DMS53 (cell line): Measurements from ENCODE around the gene ANKRD13B.

Experiments
- DNase-seq: peaks from one replicate; lab custom pipeline; 2025; lab: John Stamatoyannopoulos, UW

ANKRD13B gene

DNA sequence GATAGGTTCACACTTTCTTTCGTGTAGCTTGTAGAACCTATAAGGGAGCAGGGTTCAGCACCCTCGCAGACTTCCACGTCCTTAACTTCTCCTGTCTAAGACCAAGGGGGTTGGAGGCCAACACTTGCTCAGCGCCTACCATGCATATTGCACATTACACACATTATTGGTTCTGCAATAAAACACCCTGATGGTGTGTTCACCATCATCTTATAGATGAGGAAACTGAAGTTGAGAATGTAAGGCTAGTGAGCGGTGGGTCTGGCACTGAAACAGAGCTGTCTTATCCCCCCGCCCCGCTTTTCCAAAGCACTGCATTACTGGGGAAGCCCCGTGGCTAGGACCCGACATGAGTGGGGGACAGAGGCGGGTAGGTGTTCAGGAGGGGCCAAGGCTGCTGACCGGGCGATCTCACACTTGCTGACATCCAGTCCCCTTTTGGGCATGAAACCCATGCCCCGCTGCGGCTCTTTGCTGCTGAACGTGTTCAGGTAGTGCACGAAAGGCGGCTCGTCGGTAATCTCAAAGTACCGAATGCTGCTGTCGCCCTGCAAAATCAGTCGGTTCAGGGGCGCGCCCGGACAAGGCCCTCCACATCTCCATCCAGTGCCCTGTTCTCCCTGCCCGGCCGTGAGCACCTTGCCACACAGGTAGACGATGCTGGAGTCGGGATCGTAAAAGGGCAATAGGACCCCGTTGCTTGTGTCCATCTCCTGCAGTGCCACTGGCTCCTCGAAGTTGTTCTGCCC lies 23.5 kb downstream of the ANKRD13B start:
- DNase-seq: peak; percentile 70

DNA sequence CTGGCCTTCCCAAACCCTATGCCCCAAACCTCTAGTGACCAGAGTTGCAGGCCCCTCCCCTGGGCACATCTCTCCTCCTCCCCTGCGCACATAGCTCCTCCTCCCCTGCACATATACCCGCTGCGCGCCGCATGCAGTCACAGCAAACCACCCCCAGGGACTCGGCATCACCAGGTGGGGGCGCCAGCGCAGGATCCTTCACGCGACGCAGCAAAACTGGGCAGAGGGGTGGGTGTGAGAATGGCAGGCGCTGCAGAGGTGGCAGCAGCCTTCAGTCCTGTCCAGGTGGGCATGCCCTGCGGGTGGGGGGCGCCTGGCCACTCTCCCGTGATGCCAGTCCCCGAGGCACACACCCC lies 24.2 kb downstream of the ANKRD13B start:
- peak; percentile 94 for DNase-seq

DNA sequence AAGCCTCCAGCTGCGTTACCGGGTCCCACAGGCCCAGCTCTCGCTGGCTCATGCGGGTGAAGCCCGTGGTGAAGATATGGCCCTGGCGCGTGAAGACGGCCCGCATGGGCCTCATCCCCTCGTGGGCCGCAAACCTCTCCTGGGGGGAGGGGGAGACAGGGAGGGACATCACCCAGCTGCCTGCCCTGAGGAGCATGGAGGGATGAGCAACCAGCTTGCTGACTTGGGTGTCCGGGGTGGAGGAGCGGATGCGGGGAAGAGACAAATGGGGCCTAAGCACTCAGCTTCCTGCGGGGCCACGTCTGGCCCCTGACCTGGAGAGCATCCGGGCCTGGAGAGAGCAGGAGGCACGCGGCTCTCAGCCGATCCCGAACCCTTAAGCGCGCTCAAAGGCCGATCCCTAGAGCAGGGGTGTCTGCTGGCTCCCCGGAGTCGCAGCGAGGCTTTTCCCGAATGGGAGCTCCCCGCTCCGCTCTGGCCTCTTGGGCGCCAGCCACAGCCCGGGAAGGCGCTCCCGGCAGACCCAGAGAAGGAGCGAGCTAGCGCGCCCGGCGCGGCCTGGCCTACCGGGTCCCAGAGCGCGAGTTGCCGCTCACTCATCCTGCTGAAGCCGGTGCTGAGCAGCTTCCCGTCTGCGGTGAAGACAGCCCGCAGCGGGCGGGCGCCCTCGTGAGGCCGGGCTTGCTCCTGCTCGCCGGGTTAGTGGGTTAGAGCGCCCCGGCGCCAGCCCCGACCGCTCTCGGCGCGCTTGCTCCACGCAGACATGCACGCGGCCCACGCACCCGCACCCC lies 24.7 kb downstream of the ANKRD13B start:
- peak; percentile 91 for DNase-seq

DNA sequence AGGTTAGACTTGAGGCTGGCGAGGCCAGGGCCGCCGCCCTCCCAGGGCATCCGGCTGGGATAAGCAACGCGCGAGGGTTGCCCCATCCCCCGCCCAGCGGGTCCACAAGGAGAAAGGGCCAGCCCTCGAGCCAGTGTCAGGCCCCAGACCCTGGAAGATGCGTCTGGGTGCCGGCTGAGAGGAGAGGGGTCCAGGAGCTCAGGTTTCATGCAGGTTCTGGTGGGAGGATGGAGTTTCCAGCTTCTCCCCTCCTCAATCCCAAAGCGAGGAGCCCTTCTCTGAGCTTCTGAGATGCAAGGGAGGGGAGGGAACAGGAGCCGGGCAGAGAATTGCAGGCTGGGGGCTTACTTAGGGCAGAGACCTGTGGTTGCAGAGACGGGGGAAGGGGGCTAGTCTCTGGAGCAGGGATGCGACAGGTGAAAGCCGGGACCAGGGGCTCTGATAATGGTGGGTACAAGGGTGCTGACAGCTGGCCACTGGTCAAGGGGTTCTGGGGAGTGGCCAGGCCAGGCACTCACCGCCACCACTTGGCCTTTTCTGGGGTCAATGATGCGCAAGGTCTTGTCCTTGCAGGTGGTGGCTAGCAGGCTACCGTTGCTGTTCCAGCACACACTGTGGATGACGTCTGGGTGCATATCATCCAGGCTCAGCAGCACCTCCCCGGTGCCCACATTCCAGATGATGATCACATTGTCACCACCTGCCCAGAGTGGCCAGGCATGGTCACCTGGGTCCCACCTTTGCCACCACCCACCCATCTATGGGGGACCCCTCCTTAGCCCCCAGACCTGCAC lies 25.5 kb downstream of the ANKRD13B start:
- DNase-seq: no peak

DNA sequence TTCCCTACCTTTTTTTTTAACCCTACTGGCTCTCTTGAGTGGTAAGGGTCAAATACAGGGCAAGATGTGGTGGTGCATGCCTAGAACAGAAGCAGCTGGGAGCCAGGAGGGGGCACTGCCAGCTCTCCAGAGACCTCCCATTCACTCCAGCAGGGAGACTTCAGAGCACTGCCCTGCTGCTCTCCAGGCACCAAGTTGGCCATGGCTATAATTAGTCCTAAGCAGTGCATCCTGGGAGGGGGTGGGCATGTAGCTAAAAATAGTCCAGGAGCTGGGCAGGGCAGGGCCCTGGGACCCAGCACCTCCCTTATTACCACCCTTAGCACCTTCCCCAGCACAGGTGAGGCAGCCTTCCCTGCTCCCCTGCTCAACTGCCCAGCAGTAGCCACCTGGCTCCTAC lies 26.3 kb downstream of the ANKRD13B start:
- DNase-seq: peak; percentile 35

DNA sequence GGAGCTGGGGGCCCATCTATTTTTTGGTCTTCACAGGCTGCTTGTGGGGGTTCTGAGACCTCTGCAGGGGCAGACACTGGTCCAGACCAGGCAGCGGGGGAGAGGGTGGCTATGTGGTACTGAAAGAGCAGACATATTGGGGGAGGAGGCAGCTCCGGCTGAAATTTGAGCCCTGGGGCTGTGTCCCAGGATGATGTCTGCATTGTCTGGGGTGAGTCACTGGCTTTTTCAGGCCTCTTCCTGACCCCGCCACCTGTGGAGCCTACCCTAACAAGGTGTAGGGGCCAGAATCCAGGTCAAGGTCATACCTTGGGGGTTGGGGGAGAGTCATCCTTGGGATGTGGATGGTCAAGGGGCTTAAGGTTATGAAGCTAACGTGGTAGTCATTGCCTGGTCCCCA lies 27.3 kb downstream of the ANKRD13B start:
- peak; percentile 46 for DNase-seq

DNA sequence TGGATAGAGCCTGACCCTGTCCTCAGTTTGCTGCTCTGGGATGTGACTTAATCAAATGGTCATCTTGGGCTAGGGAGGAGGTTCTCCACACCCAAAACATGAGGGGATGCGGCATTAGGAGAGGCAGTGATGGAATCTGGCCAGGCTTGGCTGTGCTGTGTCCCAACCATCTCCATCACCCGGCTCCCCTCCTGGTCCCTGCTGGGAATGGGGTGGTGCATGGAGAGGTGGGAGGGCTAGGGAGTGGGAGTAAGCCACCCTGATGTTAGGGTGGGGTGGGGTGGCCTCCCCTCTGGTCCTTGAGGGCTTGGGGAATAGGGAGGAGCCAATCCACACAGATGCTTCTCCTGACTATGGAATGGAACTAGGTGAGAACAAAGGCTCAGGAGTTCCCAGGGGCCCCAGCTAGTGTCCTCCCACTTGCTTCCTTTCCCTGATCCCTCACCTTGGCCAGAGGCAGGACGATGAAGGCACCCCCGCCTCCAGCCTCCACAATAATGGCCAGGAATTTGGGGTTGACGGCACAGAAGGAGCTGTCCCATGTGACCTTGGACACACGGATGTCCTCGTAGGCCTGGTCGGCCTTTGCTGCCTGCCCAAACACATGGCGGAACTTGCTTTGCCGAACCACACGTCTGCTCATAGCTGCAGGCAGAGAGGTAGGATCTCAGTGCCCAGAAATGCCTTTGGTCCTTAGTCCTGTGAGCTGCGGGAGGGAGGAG lies 28.0 kb downstream of the ANKRD13B start:
- no peak for DNase-seq

DNA sequence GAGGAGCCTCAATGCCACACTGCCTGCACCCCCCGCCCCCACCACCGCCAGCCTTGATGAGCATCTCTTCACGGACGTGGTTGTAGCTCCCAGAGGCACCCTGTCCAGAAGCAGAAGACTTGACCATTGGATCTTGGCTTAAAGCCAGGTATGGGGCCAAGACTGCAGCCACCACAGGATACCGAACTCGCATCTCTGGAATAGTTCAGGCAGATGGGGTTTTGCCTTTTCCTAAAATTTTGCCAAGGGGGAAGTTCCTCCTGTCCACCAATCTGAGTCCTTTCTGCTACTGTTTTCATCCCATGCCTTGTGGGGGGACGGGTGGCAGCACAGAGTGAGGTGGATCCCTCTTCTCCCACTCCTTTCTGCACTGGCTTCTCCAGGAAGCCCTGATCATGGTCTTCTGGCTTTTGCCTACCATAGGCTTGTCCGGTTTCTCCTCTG lies 28.8 kb downstream of the ANKRD13B start:
- DNase-seq: peak; percentile 10

DNA sequence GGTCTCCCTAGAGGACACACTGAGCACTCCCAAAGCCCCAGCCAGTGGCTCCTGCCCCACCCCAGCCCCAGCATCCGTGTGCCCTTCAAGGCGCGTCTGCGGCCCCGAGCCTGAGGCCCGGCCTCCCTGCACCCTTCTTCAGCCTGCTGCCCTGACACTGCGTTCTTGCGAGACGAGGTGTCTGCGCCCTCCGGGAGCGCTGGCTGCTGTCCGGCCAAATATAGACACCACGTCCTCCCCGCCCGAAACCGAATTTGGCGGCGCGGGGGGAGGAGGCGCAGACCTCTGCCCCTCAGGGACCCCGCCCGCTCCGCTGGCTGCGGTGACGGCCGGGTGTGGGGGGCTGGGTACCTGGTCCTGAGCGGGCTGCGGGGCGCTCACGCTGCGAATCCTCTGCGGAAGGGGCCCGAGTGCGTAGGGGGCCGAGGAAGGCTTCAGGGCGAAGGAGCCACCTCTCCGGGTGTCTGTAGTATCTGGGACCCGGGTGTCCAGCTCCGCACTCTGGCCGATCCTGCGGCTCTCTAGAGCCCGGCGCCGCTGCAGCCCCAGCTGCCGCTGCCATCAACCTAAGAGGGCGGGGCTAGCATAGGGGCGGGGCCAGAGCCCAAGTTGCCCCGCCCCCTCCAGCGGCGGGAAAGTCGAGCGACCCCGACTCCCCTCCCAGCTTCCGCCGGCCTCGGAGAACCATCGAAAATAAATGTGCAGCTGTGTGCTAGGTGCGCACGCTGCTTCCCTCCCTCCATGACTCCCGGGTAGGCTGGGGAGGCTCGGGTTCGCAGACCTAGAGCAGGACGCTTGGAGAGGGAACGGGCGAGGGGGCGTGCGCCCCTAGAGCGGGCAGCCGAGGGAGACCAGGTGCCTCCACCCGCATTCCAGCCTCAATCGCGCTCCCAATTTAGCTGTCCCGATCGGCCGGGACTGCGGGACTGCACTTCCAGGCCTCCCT lies 29.7 kb downstream of the ANKRD13B start, which contains the start of gene CORO6:
Gene CORO6 (minus strand): TSS at position 576 of the 946 bp plus-strand sequence. CDS start 1,491 bp downstream, outside the sequence.
- peak; percentile 62 for DNase-seq

DNA sequence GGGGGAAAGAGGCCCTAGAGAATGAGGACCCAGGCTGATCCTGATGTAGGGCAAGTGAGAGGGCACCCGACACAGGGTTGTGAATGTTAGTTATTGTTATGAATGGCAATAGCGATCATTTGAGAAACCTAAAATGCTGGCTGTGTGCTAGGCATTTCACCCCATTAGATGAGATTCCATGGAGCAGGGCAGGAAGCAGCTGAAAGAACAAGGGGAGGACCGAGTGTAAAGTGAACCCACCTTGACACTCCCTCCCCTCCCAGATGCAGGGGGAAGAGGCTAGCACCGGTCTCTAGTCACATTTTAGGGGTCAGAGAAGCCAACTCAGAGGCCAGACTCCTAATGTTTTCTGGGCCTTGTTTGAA lies 30.3 kb downstream of the ANKRD13B start:
- peak; percentile 45 for DNase-seq

DNA sequence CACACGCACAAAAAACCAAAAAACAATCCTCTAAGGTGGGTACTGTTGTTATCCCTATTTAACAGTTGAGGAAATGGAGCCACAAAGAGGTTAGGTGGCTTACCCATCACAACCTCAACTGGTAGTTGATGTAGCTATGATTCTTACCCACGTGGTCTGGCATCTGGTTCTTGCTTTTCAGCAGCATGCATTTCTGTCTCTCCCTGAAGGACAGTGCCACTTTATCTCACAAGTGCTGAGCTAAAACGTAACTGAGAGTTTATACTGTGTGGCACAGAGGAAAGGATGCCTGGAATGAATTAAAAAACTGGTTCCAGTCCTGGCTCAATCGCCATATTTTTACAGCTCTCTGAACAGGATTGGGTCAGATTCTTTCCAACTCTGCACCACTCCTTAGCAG lies 31.7 kb downstream of the ANKRD13B start:
- no peak for DNase-seq

DNA sequence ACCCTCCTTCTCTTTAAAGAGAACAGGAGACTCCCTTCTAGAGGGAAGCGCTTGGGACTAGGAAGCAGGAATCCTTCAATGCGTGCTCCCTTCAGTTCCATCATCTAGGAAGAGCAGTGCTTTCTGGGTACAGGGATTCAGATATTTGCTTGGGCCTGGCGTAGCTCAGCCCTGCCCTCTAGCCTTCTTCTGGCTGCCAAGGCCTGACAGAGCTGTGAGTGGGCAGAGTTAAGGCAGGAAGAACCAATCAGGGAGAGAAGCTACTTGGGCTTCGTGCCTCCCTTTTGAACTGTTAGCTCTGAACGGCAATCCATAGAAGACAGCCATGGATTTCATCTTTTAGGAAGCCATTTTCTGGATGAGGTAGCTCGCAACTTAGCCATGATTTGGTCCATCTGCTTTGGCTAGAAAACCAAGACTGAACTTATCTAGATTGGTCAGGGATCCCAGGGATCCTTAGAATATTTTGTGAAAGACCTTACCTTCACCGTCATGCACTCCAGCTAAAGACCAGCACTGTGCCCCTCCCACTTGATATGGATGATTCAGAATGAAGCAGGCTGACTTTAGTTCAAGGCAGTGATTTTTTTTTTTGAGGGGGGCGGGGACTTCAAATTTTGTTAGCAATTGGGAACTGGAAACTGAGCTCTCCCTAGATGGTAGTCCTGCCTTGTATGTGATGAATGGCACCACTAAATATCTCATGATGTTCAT lies 32.3 kb downstream of the ANKRD13B start:
- peak; percentile 18 for DNase-seq

DNA sequence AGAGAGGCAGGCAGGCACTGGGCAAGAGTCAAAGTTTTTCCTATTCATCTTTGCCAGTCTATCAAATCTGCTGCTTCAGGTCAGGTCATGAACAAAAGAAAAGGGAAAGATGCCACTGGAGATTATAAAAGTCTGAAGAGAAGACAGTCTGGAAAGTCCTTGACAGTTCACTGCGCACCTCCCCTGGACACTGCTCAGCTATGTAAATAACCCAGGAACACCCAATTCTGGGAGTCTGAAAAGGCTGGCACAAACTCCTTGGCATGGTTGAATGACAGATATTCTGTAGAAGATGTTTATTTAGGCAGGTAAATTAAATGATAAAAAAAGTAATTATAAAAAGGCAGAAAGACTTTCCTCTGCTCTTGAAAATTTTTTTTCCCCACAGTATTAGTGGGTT lies 35.0 kb downstream of the ANKRD13B start:
- no peak for DNase-seq

DNA sequence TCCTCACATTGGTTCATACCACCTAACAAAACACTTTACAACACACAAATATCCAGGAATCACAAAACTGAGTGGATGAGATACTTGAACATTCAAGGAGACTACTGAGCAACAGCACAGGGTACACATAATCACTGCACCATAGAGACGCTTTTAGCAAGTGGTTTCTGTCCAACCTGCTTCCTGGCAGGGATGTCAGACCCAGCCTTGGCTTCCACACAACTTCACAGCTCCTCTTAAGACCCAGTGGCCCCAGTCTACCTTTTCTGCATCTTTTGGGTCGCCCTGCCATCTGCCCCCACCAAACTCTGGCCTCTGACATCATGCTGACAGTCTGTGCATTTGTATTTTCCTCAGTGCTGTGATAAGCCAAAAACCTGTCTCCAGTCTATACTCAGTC lies 35.7 kb downstream of the ANKRD13B start:
- no peak for DNase-seq

DNA sequence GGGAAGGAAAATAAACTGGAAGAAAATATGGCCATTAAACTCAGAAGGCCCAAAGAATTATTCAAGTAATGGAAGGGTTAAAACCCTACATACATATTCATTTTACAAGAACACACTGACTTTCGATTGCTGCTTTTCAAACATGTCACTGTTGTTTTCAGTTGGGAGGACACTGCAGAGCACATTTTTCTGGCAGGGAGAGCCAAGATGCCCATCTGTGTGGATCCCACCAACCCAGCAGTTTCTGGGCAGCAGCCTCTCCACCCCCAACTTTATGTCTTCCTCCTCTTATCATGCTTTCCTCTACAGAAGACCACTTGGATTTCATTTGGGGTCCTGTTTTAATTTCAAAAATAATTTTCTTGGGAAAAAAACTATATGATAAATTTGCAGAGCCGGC lies 36.9 kb downstream of the ANKRD13B start:
- no peak for DNase-seq

DNA sequence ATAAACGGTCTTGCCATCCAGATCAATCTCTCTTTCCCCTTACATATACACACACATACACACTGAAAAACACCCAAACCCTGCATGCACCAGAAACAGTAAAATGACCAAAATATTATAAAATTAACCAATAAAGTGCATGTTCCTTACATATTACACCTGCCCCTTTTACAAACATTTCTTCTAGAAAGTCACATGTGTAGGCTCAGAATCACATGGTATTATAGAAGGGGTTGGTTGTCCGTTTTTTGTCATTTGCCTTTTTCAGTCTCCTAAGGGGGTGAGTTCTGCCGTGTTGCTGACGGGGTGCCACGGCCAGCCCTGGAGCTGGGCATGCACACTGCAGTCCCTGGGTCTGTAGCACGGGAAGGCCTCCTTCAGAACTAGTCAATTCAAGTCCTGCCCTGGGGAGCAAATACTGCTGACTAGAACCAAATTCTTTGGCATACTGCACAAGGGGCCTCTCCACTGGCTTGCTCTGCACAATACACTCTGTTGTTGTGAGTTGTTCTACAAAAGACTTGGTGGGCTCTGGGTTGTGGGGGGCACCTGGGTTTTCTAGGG lies 37.8 kb downstream of the ANKRD13B start:
- DNase-seq: no peak

DNA sequence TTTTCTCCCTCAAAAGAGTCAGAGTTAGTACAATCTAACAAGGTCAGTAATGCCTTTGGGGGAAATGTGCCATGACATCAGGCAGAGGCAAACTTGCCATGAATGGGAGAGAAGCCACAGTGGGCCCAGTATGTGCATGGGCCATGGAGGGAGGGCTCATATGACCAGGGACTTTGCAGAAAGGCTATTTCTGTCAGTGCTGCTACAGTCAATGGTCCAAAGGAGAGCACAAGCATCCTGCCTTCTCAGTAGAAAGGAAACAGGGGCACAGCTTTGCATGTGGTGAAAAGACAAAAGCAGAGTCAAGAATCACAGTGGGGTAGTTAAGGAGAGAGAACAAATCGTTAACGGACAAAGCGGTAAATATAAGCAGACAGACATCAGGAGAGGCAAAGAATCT lies 41.0 kb downstream of the ANKRD13B start:
- no peak for DNase-seq

DNA sequence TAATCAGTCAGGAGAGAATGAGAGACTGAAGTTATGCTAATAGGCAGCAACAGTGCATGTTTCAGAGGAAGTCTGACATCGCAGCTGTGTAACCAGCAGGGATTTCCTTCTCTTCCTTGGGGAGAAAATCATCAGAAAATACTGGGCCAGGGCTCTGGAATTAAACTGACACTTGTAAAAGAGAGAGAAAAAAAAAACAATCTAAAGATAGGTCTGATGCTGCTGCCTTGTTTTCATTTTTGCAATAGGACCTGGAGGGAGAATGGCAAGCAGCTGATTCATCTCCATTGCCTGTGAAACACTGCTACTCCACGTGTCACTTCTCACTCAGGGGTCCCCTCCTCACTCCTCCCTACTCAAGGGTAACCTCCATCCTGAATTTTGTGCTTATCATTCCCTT lies 47.5 kb downstream of the ANKRD13B start:
- DNase-seq: no peak

DNA sequence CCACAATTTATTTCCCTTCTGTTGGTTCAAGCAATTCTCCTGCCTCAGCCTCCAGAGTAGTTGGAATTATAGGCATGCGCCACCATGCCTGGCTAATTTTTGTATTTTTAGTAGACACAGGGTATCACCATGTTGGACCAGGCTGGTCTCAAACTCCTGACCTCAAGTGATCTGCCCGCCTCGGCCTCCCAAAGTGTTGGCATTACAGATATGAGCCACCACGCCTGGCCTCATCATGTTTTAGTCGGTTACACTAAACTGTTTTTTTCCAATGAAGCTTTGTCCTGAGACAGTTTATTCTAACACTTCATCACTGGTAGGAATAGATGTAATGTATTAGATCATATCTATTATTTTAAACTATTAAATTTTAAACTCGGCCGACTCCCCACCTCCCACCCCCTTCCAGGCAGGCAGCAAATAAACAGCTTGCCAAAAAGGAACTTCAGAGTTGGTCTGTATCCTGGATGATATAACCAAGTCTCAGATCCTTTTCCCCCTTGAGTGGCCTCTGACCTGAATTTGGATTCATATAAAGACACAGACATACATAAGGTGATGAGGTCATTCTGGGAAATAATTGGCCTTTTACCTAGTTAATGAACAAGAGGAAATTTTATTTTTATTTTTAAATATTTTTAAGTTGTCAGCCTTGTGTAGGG lies 48.2 kb downstream of the ANKRD13B start:
- DNase-seq: no peak
